GM21619 (cell line): ENCODE results near the gene TOGARAM2.

Experiments
- ATAC-seq: cut with Tn5 transposase; IDR thresholded peaks from one replicate; pipeline ENCODE4 v1.9.1; 2021; ENCODE audit not compliant: unreplicated experiment

The TOGARAM2 gene

GRCh38 chr2:28997237-28997846 is 16.2 kb downstream of the TOGARAM2 start:
- ATAC-seq = no peak

- ATAC-seq = no peak
Measured at GRCh38 chr2:28997847-28998735, 17.0 kb downstream of the TOGARAM2 start.

DNA sequence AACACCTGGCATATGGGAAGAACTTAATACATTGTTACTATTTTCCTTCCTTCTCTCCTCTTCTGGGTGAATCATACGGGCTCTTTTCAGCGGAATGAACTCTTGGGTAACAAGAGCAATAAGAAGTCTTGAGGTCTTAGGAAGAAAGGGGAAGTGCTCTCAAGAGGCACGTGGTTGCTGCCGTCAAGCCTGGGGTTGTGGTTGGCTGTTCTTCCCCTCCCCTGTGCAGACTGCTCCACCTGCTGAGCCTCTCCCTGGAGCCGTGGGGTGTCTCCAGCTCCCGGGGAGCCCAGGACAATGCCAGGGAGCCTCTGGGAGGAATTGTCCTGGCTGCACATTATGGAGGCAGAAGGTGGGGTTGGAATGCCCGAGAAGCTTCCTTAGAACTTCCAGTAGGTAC is 19.4 kb downstream of the TOGARAM2 start:
- peak; percentile 95 for ATAC-seq

DNA sequence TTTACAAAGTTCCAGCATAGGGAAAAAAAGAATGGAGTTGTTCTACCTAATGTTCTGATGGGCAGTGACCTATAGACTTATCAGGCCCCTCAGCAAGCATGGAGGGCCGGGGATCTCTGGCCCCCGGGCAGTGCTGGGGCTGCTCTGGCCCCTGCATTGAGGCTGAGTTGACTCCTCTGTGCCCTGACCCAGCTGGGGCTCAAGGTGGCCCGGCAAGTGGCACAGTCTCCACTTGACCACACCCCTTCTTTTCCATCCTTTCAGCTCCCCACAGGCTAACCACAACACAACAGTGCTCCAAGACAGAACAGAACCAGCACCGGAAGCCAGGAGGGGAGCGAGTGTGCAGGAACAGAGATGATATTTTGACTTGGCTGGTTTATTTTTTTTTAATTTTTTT is 19.9 kb downstream of the TOGARAM2 start:
- ATAC-seq = no peak

- ATAC-seq = no peak
Measured at GRCh38 chr2:29001806-29002205, 20.7 kb downstream of the TOGARAM2 start.

DNA sequence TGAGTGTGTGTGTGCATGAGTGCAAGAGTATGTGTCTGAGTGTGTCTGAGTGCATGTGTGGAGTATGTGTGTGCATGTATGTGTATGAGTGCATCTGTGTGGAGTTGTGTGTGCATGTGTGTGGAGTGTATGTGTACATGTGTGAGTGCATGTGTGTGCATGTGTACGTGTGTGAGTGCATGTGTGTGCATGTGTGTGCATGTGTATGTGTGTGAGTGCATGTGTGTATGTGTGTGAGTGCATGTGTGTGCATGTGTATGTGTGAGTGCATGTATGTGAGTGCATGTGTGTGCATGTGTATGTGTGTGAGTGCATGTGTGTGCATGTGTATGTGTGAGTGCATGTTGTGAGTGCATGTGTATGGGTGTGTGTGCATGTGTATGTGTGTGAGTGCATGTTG is 23.7 kb downstream of the TOGARAM2 start:
- ATAC-seq = no peak

DNA sequence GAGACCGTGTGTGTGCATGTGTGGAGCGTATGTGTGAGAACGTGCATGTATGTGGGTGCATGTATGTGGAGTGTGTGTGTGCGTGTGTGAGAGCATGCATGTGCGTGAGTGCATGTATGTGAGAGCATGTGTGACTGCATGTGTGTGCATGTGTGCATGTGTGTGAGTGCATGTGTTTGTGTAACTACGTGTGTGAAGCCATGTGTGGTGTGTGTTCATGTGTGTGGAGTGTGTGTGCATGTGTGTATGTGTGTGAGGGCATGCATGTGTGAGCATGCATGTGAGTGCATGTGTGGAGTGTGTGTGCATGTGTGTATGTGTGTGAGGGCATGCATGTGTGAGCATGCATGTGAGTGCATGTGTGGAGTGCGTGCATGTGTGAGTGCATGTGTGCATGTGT is 24.2 kb downstream of the TOGARAM2 start:
- no peak for ATAC-seq

DNA sequence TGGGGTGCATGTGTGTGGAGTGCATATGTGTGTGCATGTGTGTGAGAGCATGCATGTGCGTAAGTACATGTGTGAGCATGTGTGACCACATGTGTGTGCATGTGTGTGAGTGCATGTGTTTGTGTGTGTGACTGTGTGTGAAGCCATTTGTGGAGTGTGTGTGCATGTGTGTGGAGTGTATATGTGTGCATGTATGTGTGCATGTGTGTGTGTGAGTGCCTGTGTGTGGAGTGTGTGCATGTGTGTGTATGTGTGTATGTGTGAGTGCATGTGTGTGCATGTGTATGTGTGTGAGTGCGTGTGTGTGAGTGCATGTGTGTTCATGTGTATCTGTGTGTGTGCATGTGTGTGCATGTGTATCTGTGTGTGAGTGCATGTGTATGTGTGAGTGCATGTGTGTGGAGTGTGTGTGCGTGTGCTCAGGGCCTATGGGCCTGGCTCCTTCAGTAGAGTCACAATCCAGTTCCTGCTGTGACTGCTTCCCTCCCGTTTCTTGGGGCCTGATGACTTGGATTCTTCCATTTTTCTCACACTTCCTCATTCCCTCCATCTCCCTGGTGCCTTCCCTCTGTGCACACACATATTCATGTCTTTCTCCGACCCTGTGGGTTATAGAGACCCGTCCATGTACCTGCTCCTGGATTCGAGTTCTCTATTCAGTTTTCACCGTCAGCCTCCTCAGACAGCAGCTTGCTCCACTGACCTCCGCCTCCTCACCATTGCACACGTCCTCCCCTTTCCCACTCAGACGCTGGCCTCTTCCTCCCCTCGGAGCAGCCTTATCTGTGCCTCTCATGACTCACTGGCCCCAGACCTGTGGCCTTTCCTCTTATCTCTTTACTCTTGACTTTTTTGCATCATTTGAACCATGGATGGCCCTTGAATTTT is 25.2 kb downstream of the TOGARAM2 start:
- no peak for ATAC-seq

DNA sequence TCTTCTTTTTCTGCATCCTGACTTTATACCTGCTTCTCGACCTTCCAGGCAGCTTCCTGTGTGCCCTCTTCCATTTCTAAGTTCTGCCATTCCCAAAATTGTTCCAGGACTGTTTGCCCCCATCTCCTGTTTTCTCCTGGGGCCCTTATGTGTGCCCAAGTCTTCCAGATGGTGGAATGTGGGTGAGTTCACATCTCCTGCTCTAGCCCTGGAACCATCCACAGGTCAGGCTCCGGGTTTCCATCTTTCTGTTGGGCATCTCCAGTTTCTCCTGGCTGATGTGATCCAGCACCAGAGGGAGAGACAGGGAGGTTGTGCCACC is 25.8 kb downstream of the TOGARAM2 start:
- no peak for ATAC-seq

DNA sequence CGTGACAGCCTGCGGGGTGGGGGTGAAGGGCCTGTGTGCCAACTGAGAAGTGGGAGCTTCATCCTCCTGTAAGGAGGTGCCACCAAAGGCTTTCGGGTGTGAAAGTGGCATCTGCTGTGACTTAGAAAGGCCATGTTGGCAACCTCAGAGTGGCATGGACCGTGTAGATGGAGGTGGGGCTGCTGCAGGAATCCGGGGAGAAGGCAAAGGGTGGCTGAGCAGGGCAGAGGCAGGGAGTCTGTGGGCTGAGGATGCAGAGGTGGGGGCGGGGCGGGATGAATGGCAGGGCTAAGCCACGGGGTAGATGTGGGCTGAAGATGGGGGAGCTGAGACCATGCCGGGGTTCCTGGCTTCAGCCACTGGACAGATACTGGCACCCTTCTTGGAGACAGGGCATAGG is 28.2 kb downstream of the TOGARAM2 start:
- ATAC-seq = no peak

GRCh38 chr2:29009711-29010677 is 28.9 kb downstream of the TOGARAM2 start:
- ATAC-seq = no peak

DNA sequence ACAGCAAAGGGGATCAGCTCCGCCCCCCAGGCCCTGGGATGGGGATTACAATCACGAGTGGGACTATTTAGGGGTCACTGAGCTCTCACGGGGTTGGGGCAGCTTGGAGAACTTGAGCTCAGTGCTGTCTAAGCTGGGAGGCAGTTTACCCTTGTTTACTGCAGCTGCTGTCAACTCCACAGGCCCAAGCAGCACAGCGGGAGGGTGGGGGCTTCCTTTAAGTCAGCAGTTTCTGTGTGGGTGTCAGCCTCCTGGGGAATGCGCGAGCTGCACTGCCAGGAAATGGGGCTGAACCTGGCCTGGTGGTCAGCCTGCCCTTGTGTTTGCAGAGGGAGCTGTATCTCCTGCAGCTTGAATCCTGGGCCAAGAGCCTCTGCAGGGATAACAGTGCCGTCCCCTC is 29.8 kb downstream of the TOGARAM2 start:
- no peak for ATAC-seq

DNA sequence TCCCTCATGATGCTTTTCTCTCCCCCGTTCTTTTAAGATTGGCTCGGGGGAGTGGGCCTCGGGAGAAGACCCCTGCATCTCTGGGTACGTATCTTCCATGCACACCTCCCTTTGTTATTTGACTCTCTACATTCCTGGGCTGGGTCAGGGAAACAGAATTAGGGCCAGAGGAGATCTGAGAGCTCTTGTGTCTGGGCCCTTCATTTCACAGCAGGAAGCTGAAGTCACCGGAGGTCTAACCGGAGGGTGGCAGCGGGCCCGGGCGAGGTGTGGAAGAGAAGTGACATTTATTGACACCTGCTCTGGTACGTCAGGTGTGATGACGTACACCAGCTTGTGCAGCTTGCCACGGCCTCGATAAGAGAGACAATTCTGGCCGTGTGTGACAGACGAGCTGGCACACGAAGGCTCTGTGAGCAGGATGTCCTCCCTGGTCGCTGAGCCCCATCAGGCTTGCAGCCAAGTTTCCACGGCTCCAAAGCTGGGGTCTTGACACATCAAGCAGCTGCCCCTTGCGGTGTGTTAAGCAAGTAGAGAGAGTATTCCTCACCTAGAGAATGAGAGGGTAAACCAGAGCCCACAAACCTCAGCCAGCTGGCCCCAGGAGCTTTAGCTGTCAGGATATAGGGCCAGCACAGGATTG is 30.4 kb downstream of the TOGARAM2 start:
- ATAC-seq = no peak

DNA sequence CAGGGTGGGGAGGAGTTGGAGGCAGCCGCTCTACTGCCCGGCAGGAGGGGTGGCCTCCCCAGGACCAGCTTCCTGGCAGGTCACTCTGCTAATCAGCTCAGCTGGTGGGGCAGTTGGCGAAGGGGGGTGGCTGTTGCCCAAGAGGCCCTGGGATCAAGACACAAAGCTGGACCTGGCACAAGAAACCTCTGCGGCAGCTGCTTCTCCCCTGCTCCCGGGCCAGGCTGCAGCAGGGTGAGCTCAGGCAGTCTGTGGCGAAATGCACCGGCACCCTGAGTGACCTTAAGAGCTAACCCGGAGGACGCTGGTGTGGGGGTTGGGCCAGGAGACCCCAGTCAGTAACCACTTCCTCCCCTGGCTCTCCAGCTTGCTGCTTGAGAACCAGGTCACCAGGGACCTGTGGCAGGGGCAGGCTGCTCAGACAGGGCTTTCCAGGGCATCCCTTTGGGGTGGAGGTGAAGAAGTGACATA is 31.1 kb downstream of the TOGARAM2 start:
- ATAC-seq = no peak

DNA sequence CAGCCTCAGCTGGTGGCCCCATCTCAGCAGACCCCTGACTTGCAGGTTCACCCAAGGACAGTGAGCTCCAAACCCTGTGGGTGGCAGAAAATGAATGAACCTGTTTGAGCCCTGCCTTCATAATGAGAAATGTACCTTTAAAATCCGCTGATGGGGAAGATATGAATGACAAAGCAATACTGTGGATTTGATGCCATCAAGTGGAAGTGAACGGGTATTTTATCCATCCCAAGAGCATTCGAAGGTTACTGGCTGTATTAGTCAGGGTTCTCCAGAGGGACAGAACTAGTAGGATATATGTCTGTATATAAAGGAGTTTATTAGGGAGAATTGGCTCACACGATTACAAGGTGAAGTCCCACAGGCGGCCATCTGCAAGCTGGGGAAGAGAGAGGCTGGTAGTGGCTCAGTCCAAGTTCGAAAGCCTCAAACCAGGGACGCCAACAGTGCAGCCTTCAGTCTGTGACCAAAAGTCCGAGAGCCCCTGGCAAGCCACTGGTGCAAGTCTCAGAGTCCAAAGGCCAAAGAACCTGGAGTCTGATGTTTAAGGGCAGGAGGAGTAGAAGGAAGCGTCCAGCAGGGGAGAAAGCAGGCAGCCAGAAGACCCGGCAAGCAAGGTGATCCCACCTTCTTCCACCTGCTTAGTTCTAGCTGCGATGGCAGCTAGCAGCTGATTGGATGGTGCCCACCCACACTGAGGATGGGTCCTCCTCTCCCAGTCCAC is 32.1 kb downstream of the TOGARAM2 start:
- ATAC-seq = no peak

DNA sequence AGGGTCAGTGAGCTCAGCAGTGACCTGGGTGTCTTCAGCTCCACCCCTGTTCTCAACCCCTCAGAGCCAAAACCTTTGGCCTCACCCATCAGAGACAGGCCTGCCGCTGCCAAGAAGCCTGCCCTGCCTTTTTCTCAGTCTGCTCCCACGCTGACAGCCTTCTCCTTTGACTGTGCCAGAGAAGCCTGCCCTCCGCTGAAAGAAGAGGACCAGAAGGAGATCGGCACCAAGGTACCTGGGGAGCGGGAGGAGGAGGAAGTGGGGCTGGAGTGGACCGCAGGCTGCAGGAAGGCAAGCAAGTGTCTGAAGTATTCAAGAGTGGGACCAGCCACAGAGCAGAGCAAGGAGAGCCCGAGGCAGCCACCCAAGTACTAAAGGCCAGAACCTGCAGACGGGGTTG is 33.2 kb downstream of the TOGARAM2 start:
- ATAC-seq = no peak

GRCh38 chr2:29014811-29015421 is 33.8 kb downstream of the TOGARAM2 start:
- ATAC-seq = no peak

GRCh38 chr2:29015701-29016470 is 34.8 kb downstream of the TOGARAM2 start:
- ATAC-seq = no peak
